Neutrophil (primary cell): ENCODE measurements around the gene RALA.

ENCODE experiments used
- H3K27ac ChIP-seq: fragments of 200-600 bp; sonication (generic); 2 replicates; pipeline ENCODE4 v1.5.1; 2016; ENCODE audit warnings: mild to moderate bottlenecking, moderate library complexity
- H3K27me3 ChIP-seq: fragments of 200-600 bp; sonication (generic); 2 replicates; pipeline ENCODE4 v1.6.0; 2016; ENCODE audit warnings: mild to moderate bottlenecking
- H3K36me3 ChIP-seq: fragments of 200-600 bp; sonication (generic); 2 replicates; pipeline ENCODE4 v1.5.1; 2017
- H3K4me1 ChIP-seq, 2 experiments: fragments of 200-600 bp in 1 of 2; sonication (generic) in 1 of 2; 1 replicate in 1 of 2; 2 replicates in 1 of 2; pipeline versions ENCODE4 v1.5.1 to v1.6.1; 2013 to 2016; ENCODE audit warnings: low read depth in 1 of 2, low read length in 1 of 2, mild to moderate bottlenecking in 1 of 2, moderate library complexity in 1 of 2; ENCODE audit not compliant: control insufficient read depth in 1 of 2, insufficient read depth in 1 of 2
- H3K4me3 ChIP-seq, 2 experiments: fragments of 200-600 bp in 1 of 2; sonication (generic) in 1 of 2; 1 replicate in 1 of 2; 2 replicates in 1 of 2; pipeline ENCODE4 v1.5.1; 2013 to 2016; ENCODE audit warnings: low read depth in 1 of 2, low read length in 1 of 2, mild to moderate bottlenecking in 1 of 2, moderate library complexity in 1 of 2
- H3K9me3 ChIP-seq: fragments of 200-600 bp; sonication (generic); 2 replicates; pipeline ENCODE4 v1.5.1; 2016
- TF ChIP-seq, protein P1 (sequence below): fragments of 200-600 bp; sonication (generic); IDR thresholded peaks from 2 replicates; pipeline ENCODE4 v1.5.1; 2016; ENCODE audit warnings: antibody characterized with exemption

Gene RALA

DNA sequence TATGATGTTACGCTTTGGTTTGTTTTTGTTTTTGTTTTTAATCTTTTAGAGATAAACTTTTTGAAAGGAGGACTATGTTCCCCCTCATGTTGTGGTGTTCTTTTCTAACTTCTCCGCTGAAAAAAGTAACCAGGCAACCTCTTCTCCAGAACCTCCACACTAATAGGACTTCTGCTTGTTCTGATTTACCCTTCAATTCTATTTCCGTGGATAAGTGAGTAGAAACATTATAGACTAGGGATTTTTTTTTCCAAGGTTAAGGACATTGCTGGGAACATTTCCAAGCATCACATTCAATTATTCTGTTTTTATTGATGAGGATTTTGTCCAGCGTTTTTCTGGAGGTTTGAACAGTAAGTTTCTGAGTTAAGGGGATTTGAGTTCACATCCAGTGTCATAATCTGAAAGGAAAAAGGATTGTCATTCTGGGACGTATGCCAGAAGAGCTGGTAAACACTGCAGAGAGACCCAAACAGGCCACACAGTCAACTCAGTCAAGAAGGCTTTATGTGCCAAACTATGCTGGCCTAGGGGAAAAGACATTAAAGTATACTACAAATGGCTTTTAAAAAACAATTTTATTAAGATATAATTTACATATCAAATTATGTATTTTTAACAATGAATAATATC is 28.3 kb upstream of the RALA start:
- no peak overlapping the region for H3K27ac ChIP-seq
- no peaks in the 10 kb centered on the region for H3K36me3 ChIP-seq

DNA sequence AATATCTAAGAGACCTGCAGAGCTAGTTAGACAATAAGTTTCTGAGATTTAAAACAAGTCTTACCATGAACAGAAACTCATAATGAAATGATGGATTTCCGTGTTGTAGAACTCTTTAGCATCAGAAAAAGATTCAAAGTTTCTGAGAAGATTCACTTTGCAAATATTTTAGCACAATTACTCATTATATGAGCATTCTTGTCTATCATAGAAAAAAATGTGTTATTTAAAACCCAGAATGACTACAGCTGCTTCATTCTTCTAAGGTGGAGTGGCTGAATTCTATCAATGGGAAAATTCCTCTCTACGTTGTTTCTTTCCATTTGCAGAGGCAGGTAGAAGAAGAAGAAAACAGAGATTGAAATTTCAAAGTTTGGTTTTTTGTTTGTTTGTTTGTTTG is 21.0 kb upstream of the RALA start:
- Histone ChIP-seq H3K4me3 (no peak overlapping the region), H3K27me3 (peaks cover 16% of the 10 kb centered on the region), H3K9me3 (no peaks in the 10 kb centered on the region), H3K27ac (no peak overlapping the region), H3K36me3 (no peaks in the 10 kb centered on the region), H3K4me1 (no peaks in the 10 kb centered on the region)
- TF ChIP-seq, protein P1, sequence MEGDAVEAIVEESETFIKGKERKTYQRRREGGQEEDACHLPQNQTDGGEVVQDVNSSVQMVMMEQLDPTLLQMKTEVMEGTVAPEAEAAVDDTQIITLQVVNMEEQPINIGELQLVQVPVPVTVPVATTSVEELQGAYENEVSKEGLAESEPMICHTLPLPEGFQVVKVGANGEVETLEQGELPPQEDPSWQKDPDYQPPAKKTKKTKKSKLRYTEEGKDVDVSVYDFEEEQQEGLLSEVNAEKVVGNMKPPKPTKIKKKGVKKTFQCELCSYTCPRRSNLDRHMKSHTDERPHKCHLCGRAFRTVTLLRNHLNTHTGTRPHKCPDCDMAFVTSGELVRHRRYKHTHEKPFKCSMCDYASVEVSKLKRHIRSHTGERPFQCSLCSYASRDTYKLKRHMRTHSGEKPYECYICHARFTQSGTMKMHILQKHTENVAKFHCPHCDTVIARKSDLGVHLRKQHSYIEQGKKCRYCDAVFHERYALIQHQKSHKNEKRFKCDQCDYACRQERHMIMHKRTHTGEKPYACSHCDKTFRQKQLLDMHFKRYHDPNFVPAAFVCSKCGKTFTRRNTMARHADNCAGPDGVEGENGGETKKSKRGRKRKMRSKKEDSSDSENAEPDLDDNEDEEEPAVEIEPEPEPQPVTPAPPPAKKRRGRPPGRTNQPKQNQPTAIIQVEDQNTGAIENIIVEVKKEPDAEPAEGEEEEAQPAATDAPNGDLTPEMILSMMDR, result no peak

More for the DNA sequence above, 28.3 kb upstream of the RALA start:
- Histone ChIP-seq H3K27me3 (peaks cover 2% of the 10 kb centered on the region), H3K4me1 (no peaks in the 10 kb centered on the region), H3K4me3 (no peak overlapping the region), H3K9me3 (no peaks in the 10 kb centered on the region)
- TF ChIP-seq, protein P1, result no peak

DNA sequence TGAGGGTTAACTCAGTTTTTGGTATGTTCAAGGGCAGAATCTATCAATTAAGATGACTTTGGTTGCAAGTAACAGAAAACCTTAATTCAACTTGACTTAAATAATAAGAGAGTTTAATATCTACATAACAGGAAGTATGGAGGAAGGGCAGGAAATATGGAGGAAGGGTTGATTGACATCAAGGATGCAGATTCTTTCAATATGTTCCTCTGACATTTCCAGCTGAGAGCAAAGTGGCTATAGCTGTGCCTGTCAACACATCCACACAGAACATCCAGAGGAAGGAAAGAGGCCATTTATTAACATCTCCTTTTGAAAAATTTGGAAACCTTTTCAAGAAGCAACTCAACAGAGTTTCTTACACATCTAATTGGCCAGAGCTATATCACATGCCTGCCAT is 19.4 kb upstream of the RALA start:
- Histone ChIP-seq H3K4me3 (no peak overlapping the region), H3K36me3 (no peaks in the 10 kb centered on the region), H3K27ac (no peak overlapping the region), H3K27me3 (peaks cover 32% of the 10 kb centered on the region), H3K9me3 (no peaks in the 10 kb centered on the region), H3K4me1 (no peaks in the 10 kb centered on the region)
- TF ChIP-seq, protein P1, result no peak

DNA sequence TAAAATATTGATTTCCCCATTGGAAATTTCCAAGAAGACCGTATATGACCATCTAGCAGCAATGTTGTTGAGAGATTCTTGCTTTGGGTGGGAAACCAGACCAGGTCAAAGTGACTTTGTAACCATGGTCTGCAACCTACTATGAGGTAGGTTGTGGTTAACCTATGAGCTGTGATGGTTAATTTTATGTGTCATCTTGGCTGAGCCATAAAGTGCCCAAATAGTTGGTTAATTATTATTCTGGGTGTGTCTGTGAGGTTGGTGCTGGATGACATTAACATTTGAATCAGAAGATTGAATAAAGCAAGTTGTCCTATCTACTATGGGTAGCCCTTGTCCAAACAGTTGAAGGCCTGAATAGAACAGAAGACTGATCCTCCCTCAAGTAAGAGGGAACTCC is 18.3 kb upstream of the RALA start:
- Histone ChIP-seq H3K4me1 (peaks cover 0 to 5% of the 10 kb centered on the region in 2 experiments), H3K27ac (no peak overlapping the region)

DNA sequence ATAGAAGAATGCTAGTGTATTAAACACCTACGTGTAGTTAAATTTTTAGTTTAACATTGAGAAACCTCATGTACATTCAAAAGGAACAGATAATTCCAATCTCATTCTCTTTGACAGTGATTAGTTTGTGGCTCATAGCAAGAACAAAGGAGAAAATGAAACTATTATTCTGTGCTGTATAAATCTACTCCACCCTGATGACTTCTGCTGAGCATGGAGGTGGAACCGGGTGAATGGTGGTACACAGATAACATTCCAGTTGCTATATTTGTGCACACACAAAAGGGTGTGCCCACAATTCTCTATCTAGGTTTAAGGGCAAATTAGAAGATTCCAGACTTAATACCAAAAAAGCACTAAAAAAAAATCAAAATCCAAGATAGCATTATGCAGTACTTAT is 17.0 kb upstream of the RALA start:
- H3K4me3 ChIP-seq, result no peak overlapping the region
- no peaks in the 10 kb centered on the region for H3K9me3 ChIP-seq
- H3K36me3 ChIP-seq, result no peaks in the 10 kb centered on the region
- TF ChIP-seq, protein P1, result no peak
- H3K27me3 ChIP-seq, result peaks cover 56% of the 10 kb centered on the region
- peaks cover 0 to 5% of the 10 kb centered on the region in 2 experiments for H3K4me1 ChIP-seq
- no peak overlapping the region for H3K27ac ChIP-seq

More for the DNA sequence above, 18.3 kb upstream of the RALA start:
- Histone ChIP-seq H3K9me3 (no peaks in the 10 kb centered on the region), H3K4me3 (no peak overlapping the region), H3K27me3 (peaks cover 43% of the 10 kb centered on the region), H3K36me3 (no peaks in the 10 kb centered on the region)
- TF ChIP-seq, protein P1, result no peak
